Panc1 (cell line): ENCODE results near the gene ATP6V1F. TPM values are rescaled to one million over a fixed set of nuclear protein-coding genes. Genes with fewer than 3 reads are reported as not detected.

ENCODE experiments used
- ATAC-seq: fragments of 200-7000 bp; cut with Tn5 transposase; 2 replicates; pipeline ENCODE4 v1.9.1; 2020; ENCODE audit warnings: mild to moderate bottlenecking, moderate library complexity
- BruUV-seq: library from RNA; stranded (reverse); fragments of 400-500 nt; replicated peaks from 2 replicates; lab custom pipeline; 2021; lab: Mats Ljungman, UMichigan
- CTCF ChIA-PET: fragments of 300-600 bp; sonication (Branson Sonifier 250); formaldehyde crosslinking; loops from one replicate; lab custom pipeline; 2022; ENCODE audit warnings: antibody characterized with exemption; lab: Charles Lee
- POLR2A ChIA-PET: fragments of 300-600 bp; sonication (Branson Sonifier 250); formaldehyde crosslinking; loops from one replicate; lab custom pipeline; 2022; ENCODE audit warnings: antibody characterized with exemption; lab: Charles Lee
- DNase-seq: peaks from one replicate; pipeline ENCODE4 v3.0.0-alpha.2; 2010; ENCODE audit warnings: low read depth, low spot score
- H3K27ac ChIP-seq: 2 replicates; pipeline ENCODE4 v1.5.1; 2011; ENCODE audit warnings: mild to moderate bottlenecking, low read length, inconsistent platforms
- H3K27me3 ChIP-seq: fragments of 200-500 bp; sonication (Bioruptor generic); 2 replicates; pipeline ENCODE4 v1.6.0; 2014; ENCODE audit warnings: low read length, inconsistent platforms; ENCODE audit not compliant: control insufficient read depth, insufficient read depth
- H3K36me3 ChIP-seq: fragments of 200-500 bp; sonication (Bioruptor generic); 2 replicates; pipeline ENCODE4 v1.5.1; 2014; ENCODE audit warnings: inconsistent platforms, mild to moderate bottlenecking, low read length, moderate library complexity; ENCODE audit not compliant: control insufficient read depth, insufficient read depth
- H3K4me1 ChIP-seq: 2 replicates; pipeline ENCODE4 v1.5.1; 2011; ENCODE audit warnings: inconsistent platforms, mild to moderate bottlenecking, low read length, moderate library complexity; ENCODE audit not compliant: control insufficient read depth, insufficient read depth
- H3K4me3 ChIP-seq, 2 experiments: 2 replicates each; pipeline ENCODE4 v1.5.1; 2011 to 2012; ENCODE audit warnings: low read depth in 2 of 2, low read length in 2 of 2, mild to moderate bottlenecking in 2 of 2, inconsistent platforms in 1 of 2, moderate library complexity in 1 of 2
- H3K9me3 ChIP-seq: fragments of 200-500 bp; sonication (Bioruptor generic); 2 replicates; pipeline ENCODE4 v1.5.1; 2014; ENCODE audit warnings: low read depth, mild to moderate bottlenecking, inconsistent platforms, low read length, moderate library complexity; ENCODE audit not compliant: control insufficient read depth, insufficient read depth
- CTCF ChIP-seq: fragments of 450-650 bp; IDR thresholded peaks from 2 replicates; pipeline ENCODE4 v1.5.1; 2017; ENCODE audit warnings: mild to moderate bottlenecking
- POLR2AphosphoS5 ChIP-seq: IDR thresholded peaks from 2 replicates; pipeline ENCODE4 v1.6.1; 2012; ENCODE audit warnings: mild to moderate bottlenecking, low read depth, low read length, moderate library complexity
- REST ChIP-seq, 2 experiments: IDR thresholded peaks; 2 replicates each; pipeline ENCODE4 v1.6.1; 2011 to 2012; ENCODE audit warnings: low read depth in 2 of 2, control low read depth in 1 of 2, low read length in 1 of 2, mild to moderate bottlenecking in 1 of 2, moderate library complexity in 1 of 2; ENCODE audit not compliant: insufficient read depth in 1 of 2
- SIN3A ChIP-seq: IDR thresholded peaks from 2 replicates; pipeline ENCODE4 v1.6.1; 2012; ENCODE audit warnings: low read depth, mild to moderate bottlenecking, low read length, moderate library complexity, borderline replicate concordance; ENCODE audit not compliant: insufficient read depth
- TCF7L2 ChIP-seq: IDR thresholded peaks from 2 replicates; pipeline ENCODE4 v1.6.1; 2011; ENCODE audit warnings: mild to moderate bottlenecking, low read depth, low read length, inconsistent platforms
- in situ Hi-C: cut with HindIII; loops from 2 replicates; pipeline ENCODE4 v1.10.0; 2016; ENCODE audit warnings: low sequenced_read_pairs, low pct_unique_long_range_greater_than_20kb
- intact Hi-C: fragments of 100-400 bp; cut with micrococcal nuclease; formaldehyde crosslinking; loops from one replicate; pipeline ENCODE4 v1.10.0; 2022; ENCODE audit not compliant: unreplicated experiment
- total RNA-seq: library from RNA; stranded (reverse); gene quantifications from one replicate; pipeline ENCODE4 v1.2.1, GENCODE V29; 2021; ENCODE audit not compliant: unreplicated experiment

Gene ATP6V1F
- total RNA-seq, 1 experiment from 2014 or later, result 151 TPM

- intact Hi-C loops, result no loop called here
- Histone ChIP-seq H3K36me3 (no peaks in the 10 kb centered on the region), H3K9me3 (no peaks in the 10 kb centered on the region), H3K4me1 (no peaks in the 10 kb centered on the region), H3K27me3 (no peaks in the 10 kb centered on the region), H3K4me3 (no peak overlapping the region), H3K27ac (no peak overlapping the region)
- in situ Hi-C loops, result no loop called here
- ATAC-seq (no peak), DNase-seq (no peak)
- ChIA-PET CTCF (no interaction called here), POLR2A (no interaction called here)
- no TSS peak for BruUV-seq
- no peak for TF ChIP-seq SIN3A
- TF ChIP-seq REST (IDR thresholded peaks at IDR 0.05; ENCODE audit: insufficient read depth in 1 of 2, low read depth in 2 of 2, low read length in 1 of 2), result no peak
- TF ChIP-seq CTCF, result no peak
- TF ChIP-seq TCF7L2, result no peak
- TF ChIP-seq POLR2AphosphoS5, result no peak
Observed at GRCh38 chr7:128844777-128845311, 17.8 kb upstream of the ATP6V1F start.

DNA sequence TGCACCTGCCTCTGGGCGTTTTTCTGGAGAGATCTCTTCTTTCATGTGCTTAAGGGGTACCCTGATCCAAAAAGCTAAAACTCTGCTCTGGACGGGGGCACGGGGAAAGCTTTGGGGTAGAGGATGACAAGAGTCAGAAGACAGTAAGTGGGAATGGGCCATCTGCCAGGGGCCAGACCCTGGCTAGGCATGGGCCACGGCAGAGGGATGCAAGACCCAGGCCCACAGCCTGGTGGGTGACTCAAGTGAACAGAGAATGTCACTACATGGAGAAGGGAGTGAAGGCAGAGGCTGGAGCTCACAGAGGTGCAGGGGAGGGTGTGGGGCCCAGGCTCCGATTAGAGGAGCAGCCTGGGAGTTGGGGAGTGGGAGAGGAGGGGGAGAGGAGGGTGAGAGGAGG lies 17.2 kb upstream of the ATP6V1F start:
- DNase-seq (no peak), ATAC-seq (no peak)
- Histone ChIP-seq H3K4me1 (no peaks in the 10 kb centered on the region), H3K4me3 (no peak overlapping the region), H3K9me3 (no peaks in the 10 kb centered on the region), H3K27me3 (no peaks in the 10 kb centered on the region), H3K36me3 (no peaks in the 10 kb centered on the region), H3K27ac (no peak overlapping the region)
- ChIA-PET POLR2A (no interaction called here), CTCF (no interaction called here)
- intact Hi-C loops, result no loop called here
- TF ChIP-seq TCF7L2 (no peak), POLR2AphosphoS5 (no peak), SIN3A (no peak), CTCF (no peak), REST (IDR thresholded peaks at IDR 0.05; ENCODE audit: insufficient read depth in 1 of 2, low read depth in 2 of 2, low read length in 1 of 2) (no peak)
- no TSS peak for BruUV-seq
- in situ Hi-C loops, result no loop called here
